SK-N-SH treated with all-trans-retinoic acid at 6 μM for 48 hours (cell line): Measurements from ENCODE around the gene CDC42EP3.

Experiments used
- ATAC-seq: fragments of 200-7000 bp; cut with Tn5 transposase; 3 replicates; pipeline ENCODE4 v1.9.1; 2020; ENCODE audit warnings: mild to moderate bottlenecking, moderate library complexity
- ARNTL ChIP-seq: fragments of 450-650 bp; formaldehyde crosslinking; IDR thresholded peaks from 2 replicates; pipeline ENCODE4 v1.5.0; 2020; ENCODE audit warnings: low read depth, mild to moderate bottlenecking, moderate library complexity, borderline replicate concordance
- BACH2 ChIP-seq: fragments of 250-450 bp; sonication (Bioruptor Pico); IDR thresholded peaks from 2 replicates; pipeline ENCODE4 v1.9.0; 2021; ENCODE audit warnings: mild to moderate bottlenecking, borderline replicate concordance
- ESRRG ChIP-seq: fragments of 250-450 bp; sonication (Bioruptor Pico); IDR thresholded peaks from 2 replicates; pipeline ENCODE4 v1.6.1; 2021; ENCODE audit warnings: mild to moderate bottlenecking
- GLIS3 ChIP-seq: fragments of 250-450 bp; sonication (Bioruptor Pico); IDR thresholded peaks from 2 replicates; pipeline ENCODE4 v1.5.0; 2020; ENCODE audit warnings: mild to moderate bottlenecking, moderate library complexity
- ISL1 ChIP-seq: fragments of 250-450 bp; sonication (Bioruptor Pico); IDR thresholded peaks from 2 replicates; pipeline ENCODE4 v2.1.2; 2022; ENCODE audit warnings: mild to moderate bottlenecking, moderate library complexity
- OSR1 ChIP-seq: fragments of 250-450 bp; sonication (Bioruptor Pico); IDR thresholded peaks from 2 replicates; pipeline ENCODE4 v1.8.0; 2022; ENCODE audit warnings: moderate library complexity, mild to moderate bottlenecking, inconsistent platforms
- PPARA ChIP-seq: fragments of 250-450 bp; sonication (Bioruptor Pico); IDR thresholded peaks from 2 replicates; pipeline ENCODE4 v1.5.0; 2020; ENCODE audit warnings: mild to moderate bottlenecking, borderline replicate concordance
- RARB ChIP-seq: fragments of 250-450 bp; sonication (Bioruptor Pico); IDR thresholded peaks from 2 replicates; pipeline ENCODE4 v1.8.0; 2021; ENCODE audit warnings: mild to moderate bottlenecking, moderate library complexity
- SNAI2 ChIP-seq: fragments of 250-450 bp; sonication (Bioruptor Pico); IDR thresholded peaks from 2 replicates; pipeline ENCODE4 v1.5.0; 2020; ENCODE audit warnings: mild to moderate bottlenecking, moderate library complexity
- TCF4 ChIP-seq: fragments of 250-450 bp; sonication (Bioruptor Pico); IDR thresholded peaks from 2 replicates; pipeline ENCODE4 v1.8.0; 2021; ENCODE audit warnings: mild to moderate bottlenecking, moderate library complexity, borderline replicate concordance
- TOX ChIP-seq: fragments of 250-450 bp; sonication (Bioruptor Pico); IDR thresholded peaks from 2 replicates; pipeline ENCODE4 v1.8.0; 2021; ENCODE audit warnings: mild to moderate bottlenecking, moderate library complexity, borderline replicate concordance
- ZC3H10 ChIP-seq: fragments of 250-450 bp; sonication (Bioruptor Pico); IDR thresholded peaks from 2 replicates; pipeline ENCODE4 v1.5.1; 2021; ENCODE audit warnings: mild to moderate bottlenecking, moderate library complexity
- ZFP3 ChIP-seq: fragments of 250-450 bp; sonication (Bioruptor Pico); IDR thresholded peaks from 2 replicates; pipeline ENCODE4 v1.5.0; 2020; ENCODE audit warnings: mild to moderate bottlenecking, moderate library complexity
- ZFP30 ChIP-seq: fragments of 450-650 bp; formaldehyde crosslinking; IDR thresholded peaks from 2 replicates; pipeline ENCODE4 v1.5.0; 2022; ENCODE audit warnings: mild to moderate bottlenecking, moderate library complexity
- ZNF565 ChIP-seq: fragments of 450-650 bp; formaldehyde crosslinking; conservative IDR thresholded peaks from 2 replicates; pipeline ENCODE4 v1.5.0; 2020; ENCODE audit warnings: low read depth, mild to moderate bottlenecking, moderate library complexity
- ZNF70 ChIP-seq: fragments of 450-650 bp; formaldehyde crosslinking; IDR thresholded peaks from 2 replicates; pipeline ENCODE4 v1.5.0; 2020; ENCODE audit warnings: mild to moderate bottlenecking, moderate library complexity
- ZNF8 ChIP-seq: fragments of 450-650 bp; formaldehyde crosslinking; IDR thresholded peaks from 2 replicates; pipeline ENCODE4 v1.5.0; 2020; ENCODE audit warnings: mild to moderate bottlenecking, moderate library complexity
- TF ChIP-seq, protein P1 (sequence below): fragments of 250-450 bp; sonication (Bioruptor Pico); IDR thresholded peaks from 2 replicates; pipeline ENCODE4 v1.5.1; 2021; ENCODE audit warnings: mild to moderate bottlenecking, moderate library complexity
- TF ChIP-seq, protein P2 (sequence below): fragments of 250-450 bp; sonication (Bioruptor Pico); IDR thresholded peaks from 2 replicates; pipeline ENCODE4 v1.5.1; 2020; ENCODE audit warnings: low read depth, mild to moderate bottlenecking, moderate library complexity
- TF ChIP-seq, protein P3 (sequence below): fragments of 250-450 bp; sonication (Bioruptor Pico); IDR thresholded peaks from 2 replicates; pipeline ENCODE4 v1.8.0; 2020; ENCODE audit warnings: mild to moderate bottlenecking, moderate library complexity, borderline replicate concordance
- TF ChIP-seq, protein P4 (sequence below): fragments of 250-450 bp; sonication (Bioruptor Pico); IDR thresholded peaks from 2 replicates; pipeline ENCODE4 v1.8.0; 2021; ENCODE audit warnings: low read depth, mild to moderate bottlenecking, moderate library complexity, borderline replicate concordance

The CDC42EP3 gene

DNA sequence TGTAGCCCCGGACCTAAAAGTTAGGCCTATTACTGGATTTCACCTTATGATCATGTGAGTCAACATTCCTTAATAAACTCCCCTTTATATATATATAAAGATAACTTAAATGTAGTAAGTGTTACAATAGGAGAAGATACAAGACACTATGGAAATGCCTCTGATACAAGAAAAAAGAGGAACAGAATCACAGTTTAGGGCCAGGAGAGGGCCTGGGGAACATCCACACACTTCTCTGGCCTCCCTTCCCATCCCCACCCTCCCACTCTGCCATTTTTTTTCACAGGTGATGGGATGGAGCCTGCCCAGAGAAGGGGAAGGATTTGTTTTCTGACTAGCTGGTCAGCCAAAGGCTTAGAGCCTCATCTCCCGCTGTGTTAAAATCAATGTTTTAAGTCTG lies 6.4 kb downstream of the CDC42EP3 start:
- no peak for ATAC-seq
- TF ChIP-seq PPARA, result no peak
- TF ChIP-seq ISL1, result no peak
- TF ChIP-seq ZNF70 (CRISPR knock-in tag), result no peak
- TF ChIP-seq TCF4 (CRISPR knock-in tag), result no peak
- TF ChIP-seq, protein P1, sequence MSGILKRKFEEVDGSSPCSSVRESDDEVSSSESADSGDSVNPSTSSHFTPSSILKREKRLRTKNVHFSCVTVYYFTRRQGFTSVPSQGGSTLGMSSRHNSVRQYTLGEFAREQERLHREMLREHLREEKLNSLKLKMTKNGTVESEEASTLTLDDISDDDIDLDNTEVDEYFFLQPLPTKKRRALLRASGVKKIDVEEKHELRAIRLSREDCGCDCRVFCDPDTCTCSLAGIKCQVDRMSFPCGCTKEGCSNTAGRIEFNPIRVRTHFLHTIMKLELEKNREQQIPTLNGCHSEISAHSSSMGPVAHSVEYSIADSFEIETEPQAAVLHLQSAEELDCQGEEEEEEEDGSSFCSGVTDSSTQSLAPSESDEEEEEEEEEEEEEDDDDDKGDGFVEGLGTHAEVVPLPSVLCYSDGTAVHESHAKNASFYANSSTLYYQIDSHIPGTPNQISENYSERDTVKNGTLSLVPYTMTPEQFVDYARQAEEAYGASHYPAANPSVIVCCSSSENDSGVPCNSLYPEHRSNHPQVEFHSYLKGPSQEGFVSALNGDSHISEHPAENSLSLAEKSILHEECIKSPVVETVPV (CRISPR knock-in tag), result no peak
- no peak for TF ChIP-seq RARB (CRISPR knock-in tag)
- TF ChIP-seq ZFP3, result no peak
- no peak for TF ChIP-seq ZC3H10 (CRISPR knock-in tag)
- no peak for TF ChIP-seq ZNF8 (CRISPR knock-in tag)
- TF ChIP-seq ZFP30, result no peak
- TF ChIP-seq BACH2 (CRISPR knock-in tag), result no peak
- TF ChIP-seq, protein P2, sequence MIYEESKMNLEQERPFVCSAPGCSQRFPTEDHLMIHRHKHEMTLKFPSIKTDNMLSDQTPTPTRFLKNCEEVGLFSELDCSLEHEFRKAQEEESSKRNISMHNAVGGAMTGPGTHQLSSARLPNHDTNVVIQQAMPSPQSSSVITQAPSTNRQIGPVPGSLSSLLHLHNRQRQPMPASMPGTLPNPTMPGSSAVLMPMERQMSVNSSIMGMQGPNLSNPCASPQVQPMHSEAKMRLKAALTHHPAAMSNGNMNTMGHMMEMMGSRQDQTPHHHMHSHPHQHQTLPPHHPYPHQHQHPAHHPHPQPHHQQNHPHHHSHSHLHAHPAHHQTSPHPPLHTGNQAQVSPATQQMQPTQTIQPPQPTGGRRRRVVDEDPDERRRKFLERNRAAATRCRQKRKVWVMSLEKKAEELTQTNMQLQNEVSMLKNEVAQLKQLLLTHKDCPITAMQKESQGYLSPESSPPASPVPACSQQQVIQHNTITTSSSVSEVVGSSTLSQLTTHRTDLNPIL, result no peak

DNA sequence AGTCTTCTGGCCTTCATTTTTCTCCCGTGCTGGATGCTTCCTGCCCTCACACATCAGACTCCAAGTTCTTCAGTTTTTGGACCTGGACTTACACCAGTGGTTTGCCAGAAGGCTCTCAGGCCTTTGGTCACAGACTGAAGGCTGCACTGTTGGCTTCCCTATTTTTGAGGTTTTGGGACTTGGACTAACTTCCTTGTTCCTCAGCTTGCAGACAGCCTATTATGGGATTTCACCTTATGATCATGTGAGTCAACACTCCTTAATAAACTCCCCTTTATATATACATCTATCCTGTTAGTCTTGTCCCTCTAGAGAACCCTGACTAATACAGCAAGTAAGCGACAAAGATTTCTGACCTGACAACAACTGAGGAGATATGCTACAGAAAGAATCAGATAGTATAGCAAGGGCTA lies 7.2 kb downstream of the CDC42EP3 start:
- no peak for ATAC-seq

DNA sequence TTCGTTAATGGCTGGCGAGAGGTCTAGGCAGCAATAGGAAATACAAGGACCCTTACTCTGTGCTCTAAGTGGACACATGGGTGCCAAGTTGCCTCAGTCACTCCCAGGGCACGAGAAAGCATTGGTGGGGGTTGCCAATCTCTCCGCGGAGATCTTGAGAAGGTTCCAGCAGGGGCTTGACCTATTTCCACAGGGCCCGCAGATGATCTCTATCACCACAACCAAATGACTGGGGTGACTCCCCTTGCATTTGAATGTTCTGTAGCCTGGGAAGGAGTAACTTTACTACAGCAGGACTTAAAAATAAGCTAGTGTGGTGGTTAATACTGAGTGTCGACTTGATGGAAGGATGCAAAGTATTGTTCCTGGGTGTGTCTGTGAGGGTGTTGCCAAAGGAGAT lies 8.1 kb downstream of the CDC42EP3 start:
- TF ChIP-seq TOX (CRISPR knock-in tag), result no peak
- no peak for TF ChIP-seq SNAI2 (CRISPR knock-in tag)
- no peak for TF ChIP-seq TCF4 (CRISPR knock-in tag)
- TF ChIP-seq, protein P3, sequence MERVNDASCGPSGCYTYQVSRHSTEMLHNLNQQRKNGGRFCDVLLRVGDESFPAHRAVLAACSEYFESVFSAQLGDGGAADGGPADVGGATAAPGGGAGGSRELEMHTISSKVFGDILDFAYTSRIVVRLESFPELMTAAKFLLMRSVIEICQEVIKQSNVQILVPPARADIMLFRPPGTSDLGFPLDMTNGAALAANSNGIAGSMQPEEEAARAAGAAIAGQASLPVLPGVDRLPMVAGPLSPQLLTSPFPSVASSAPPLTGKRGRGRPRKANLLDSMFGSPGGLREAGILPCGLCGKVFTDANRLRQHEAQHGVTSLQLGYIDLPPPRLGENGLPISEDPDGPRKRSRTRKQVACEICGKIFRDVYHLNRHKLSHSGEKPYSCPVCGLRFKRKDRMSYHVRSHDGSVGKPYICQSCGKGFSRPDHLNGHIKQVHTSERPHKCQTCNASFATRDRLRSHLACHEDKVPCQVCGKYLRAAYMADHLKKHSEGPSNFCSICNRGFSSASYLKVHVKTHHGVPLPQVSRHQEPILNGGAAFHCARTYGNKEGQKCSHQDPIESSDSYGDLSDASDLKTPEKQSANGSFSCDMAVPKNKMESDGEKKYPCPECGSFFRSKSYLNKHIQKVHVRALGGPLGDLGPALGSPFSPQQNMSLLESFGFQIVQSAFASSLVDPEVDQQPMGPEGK (CRISPR knock-in tag), result no peak
- TF ChIP-seq OSR1, result no peak
- TF ChIP-seq, protein P1 (CRISPR knock-in tag), result no peak
- TF ChIP-seq ZFP3, result no peak
- no peak for TF ChIP-seq ISL1
- TF ChIP-seq ZNF70 (CRISPR knock-in tag), result no peak
- no peak for TF ChIP-seq PPARA
- TF ChIP-seq GLIS3 (CRISPR knock-in tag), result no peak
- TF ChIP-seq ZFP30, result no peak
- no peak for TF ChIP-seq ESRRG
- TF ChIP-seq ZNF565, result no peak
- no peak for TF ChIP-seq ZNF8 (CRISPR knock-in tag)
- TF ChIP-seq, protein P2, result no peak
- no peak for TF ChIP-seq BACH2 (CRISPR knock-in tag)
- TF ChIP-seq, all 23 proteins: peak for 0
- ATAC-seq, result no peak

More for the DNA sequence above, 7.2 kb downstream of the CDC42EP3 start:
- no peak for TF ChIP-seq ZFP30
- no peak for TF ChIP-seq ARNTL (CRISPR knock-in tag)
- TF ChIP-seq, protein P4, sequence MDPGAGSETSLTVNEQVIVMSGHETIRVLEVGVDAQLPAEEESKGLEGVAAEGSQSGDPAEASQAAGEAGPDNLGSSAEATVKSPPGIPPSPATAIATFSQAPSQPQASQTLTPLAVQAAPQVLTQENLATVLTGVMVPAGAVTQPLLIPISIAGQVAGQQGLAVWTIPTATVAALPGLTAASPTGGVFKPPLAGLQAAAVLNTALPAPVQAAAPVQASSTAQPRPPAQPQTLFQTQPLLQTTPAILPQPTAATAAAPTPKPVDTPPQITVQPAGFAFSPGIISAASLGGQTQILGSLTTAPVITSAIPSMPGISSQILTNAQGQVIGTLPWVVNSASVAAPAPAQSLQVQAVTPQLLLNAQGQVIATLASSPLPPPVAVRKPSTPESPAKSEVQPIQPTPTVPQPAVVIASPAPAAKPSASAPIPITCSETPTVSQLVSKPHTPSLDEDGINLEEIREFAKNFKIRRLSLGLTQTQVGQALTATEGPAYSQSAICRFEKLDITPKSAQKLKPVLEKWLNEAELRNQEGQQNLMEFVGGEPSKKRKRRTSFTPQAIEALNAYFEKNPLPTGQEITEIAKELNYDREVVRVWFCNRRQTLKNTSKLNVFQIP (CRISPR knock-in tag), result no peak
- no peak for TF ChIP-seq GLIS3 (CRISPR knock-in tag)
- no peak for TF ChIP-seq BACH2 (CRISPR knock-in tag)
- no peak for TF ChIP-seq ISL1
- no peak for TF ChIP-seq TCF4 (CRISPR knock-in tag)
- TF ChIP-seq, protein P2, result no peak
- no peak for TF ChIP-seq ZFP3
